K562 (cell line): ENCODE data around the gene POLR3H. TPM values are rescaled to one million over a fixed set of nuclear protein-coding genes. Genes with fewer than 3 reads are reported as not detected.

ENCODE experiments used
- ATAC-seq: fragments of 200-7000 bp; cut with Tn5 transposase; 3 replicates; pipeline ENCODE4 v1.9.1; 2020; ENCODE audit warnings: moderate library complexity
- BruUV-seq: library from RNA; stranded (reverse); fragments of 400-500 nt; replicated peaks from 2 replicates; lab custom pipeline; 2021; lab: Mats Ljungman, UMichigan
- CTCF ChIA-PET: fragments of 300-600 bp; formaldehyde crosslinking; extraction: SDS; loops from one replicate; lab custom pipeline; 2021; ENCODE audit warnings: low intra/inter-chr PET ratio; lab: Yijun Ruan, JAX
- POLR2A ChIA-PET: fragments of 300-600, 350-650 bp; sonication (Branson Sonifier 250); formaldehyde crosslinking; extraction: SDS; loops from one replicate; lab custom pipeline; 2021; ENCODE audit warnings: antibody characterized with exemption, inconsistent platforms; lab: Yijun Ruan, JAX
- DNase-seq, 4 experiments: peaks; one replicate each; pipeline versions ENCODE4 v3.0.0 to v3.0.0-alpha.2; 2011 to 2018; ENCODE audit warnings: low spot score in 3 of 4, mixed read lengths in 3 of 4; ENCODE audit errors: extremely low read depth in 1 of 4
- FAIRE-seq: peaks from 2 replicates; lab custom pipeline; 2011; peaks lifted over from hg19 to GRCh38; lab: Jason Lieb, UNC
- H2AFZ ChIP-seq: 2 replicates; pipeline ENCODE4 v1.6.0; 2011; ENCODE audit warnings: low read depth, low read length, control low read depth, inconsistent platforms
- H3K27ac ChIP-seq: fragments of 200-600 bp; 3 replicates; pipeline ENCODE4 v1.8.0; 2011; ENCODE audit warnings: low read depth, mild to moderate bottlenecking, control low read depth, inconsistent platforms, low read length, moderate library complexity, mixed read lengths; ENCODE audit errors: extremely low read depth
- H3K27me3 ChIP-seq, 2 experiments: fragments of 300-600 bp in 1 of 2; 2 replicates in 1 of 2; 3 replicates in 1 of 2; pipeline versions ENCODE4 v1.6.0 to v1.8.0; 2011; ENCODE audit warnings: inconsistent platforms in 2 of 2, low read length in 2 of 2, mild to moderate bottlenecking in 1 of 2, mixed read lengths in 1 of 2, moderate library complexity in 1 of 2; ENCODE audit not compliant: control insufficient read depth in 2 of 2, insufficient read depth in 2 of 2
- H3K36me3 ChIP-seq: fragments of 300-600 bp; 3 replicates; pipeline ENCODE4 v1.8.0; 2011; ENCODE audit warnings: mild to moderate bottlenecking, low read length, inconsistent platforms; ENCODE audit not compliant: control insufficient read depth, insufficient read depth
- H3K4me1 ChIP-seq, 2 experiments: fragments of 200-600 bp in 1 of 2; replicated peaks in 1 of 2; 2 replicates in 1 of 2; 3 replicates in 1 of 2; pipeline versions ENCODE4 v1.5.1 to v1.8.0; 2011; ENCODE audit warnings: inconsistent platforms in 2 of 2, low read length in 2 of 2, mild to moderate bottlenecking in 1 of 2, mixed read lengths in 1 of 2, moderate library complexity in 1 of 2; ENCODE audit not compliant: control insufficient read depth in 2 of 2, insufficient read depth in 2 of 2
- H3K4me2 ChIP-seq: 2 replicates; pipeline ENCODE4 v1.6.1; 2011; ENCODE audit warnings: low read length, control low read depth, inconsistent platforms, mixed read lengths; ENCODE audit not compliant: insufficient read depth
- H3K4me3 ChIP-seq: fragments of 200-600 bp; sonication (generic), shearing (Covaris generic); 2 replicates; pipeline ENCODE4 v1.5.1; 2016; ENCODE audit warnings: control low read depth, inconsistent platforms
- H3K79me2 ChIP-seq: fragments of 200-600 bp; 3 replicates; pipeline ENCODE4 v1.8.0; 2011; ENCODE audit warnings: low read length, inconsistent platforms; ENCODE audit not compliant: control insufficient read depth, insufficient read depth
- H3K9ac ChIP-seq, 2 experiments: 2 replicates each; pipeline versions ENCODE4 v1.6.0 to v1.6.1; 2011; ENCODE audit warnings: low read depth in 2 of 2, low read length in 2 of 2, control low read depth in 1 of 2, inconsistent platforms in 1 of 2, mild to moderate bottlenecking in 1 of 2, mixed read lengths in 1 of 2; ENCODE audit not compliant: insufficient read depth in 1 of 2
- H3K9me1 ChIP-seq: one replicate; pipeline ENCODE4 v1.6.0; 2011; ENCODE audit warnings: inconsistent platforms, mild to moderate bottlenecking, low read length, moderate library complexity; ENCODE audit not compliant: control insufficient read depth, insufficient read depth
- H3K9me3 ChIP-seq: replicated peaks from 2 replicates; pipeline ENCODE4 v1.5.1; 2011; ENCODE audit warnings: low read depth, low read length, inconsistent platforms; ENCODE audit not compliant: control insufficient read depth, insufficient read depth
- H4K20me1 ChIP-seq: replicated peaks from 2 replicates; pipeline ENCODE4 v1.6.1; 2011; ENCODE audit warnings: low read length, inconsistent platforms, mixed read lengths; ENCODE audit not compliant: control insufficient read depth, insufficient read depth
- CHD4 ChIP-seq: fragments of 200-600 bp; sonication (generic); IDR thresholded peaks from 3 replicates; pipeline ENCODE4 v1.6.1; 2012; ENCODE audit warnings: low read depth, mild to moderate bottlenecking, mixed read lengths, low read length, inconsistent platforms; ENCODE audit not compliant: insufficient read depth, insufficient replicate concordance, poor library complexity, severe bottlenecking
- DLX4 ChIP-seq: fragments of 250-450 bp; sonication (Bioruptor Pico); IDR thresholded peaks from 2 replicates; pipeline ENCODE4 v1.6.1; 2021; ENCODE audit warnings: mild to moderate bottlenecking
- HNRNPUL1 ChIP-seq: fragments of 200-400 bp; formaldehyde crosslinking; IDR thresholded peaks from 2 replicates; pipeline ENCODE4 v1.6.1; 2017; ENCODE audit warnings: low read length
- RFX1 ChIP-seq: fragments of 450-650 bp; IDR thresholded peaks from 2 replicates; pipeline ENCODE4 v1.6.1; 2016; ENCODE audit warnings: mild to moderate bottlenecking, moderate library complexity
- RFX7 ChIP-seq: fragments of 250-450 bp; sonication (Bioruptor Pico); IDR thresholded peaks from 2 replicates; pipeline ENCODE4 v1.5.1; 2021; ENCODE audit warnings: mild to moderate bottlenecking
- SRSF9 ChIP-seq: fragments of 200-400 bp; formaldehyde crosslinking; IDR thresholded peaks from 2 replicates; pipeline ENCODE4 v1.6.1; 2017; ENCODE audit warnings: low read depth, low read length, borderline replicate concordance
- ZFP36 ChIP-seq: fragments of 150-350 bp; IDR thresholded peaks from 2 replicates; pipeline ENCODE4 v1.6.1; 2018; ENCODE audit warnings: low read length, low read depth; ENCODE audit not compliant: partially characterized antibody
- ZNF124 ChIP-seq: sonication (generic); formaldehyde crosslinking; IDR thresholded peaks from 2 replicates; pipeline ENCODE4 v1.8.1; 2022; ENCODE audit warnings: missing genetic modification reagents
- WGBS: fragments of 100-300 bp; shearing (Covaris generic); methylation state at CpG from one replicate; pipeline ENCODE4 v1.1.6; 2016; ENCODE audit warnings: low coverage, mixed read lengths; ENCODE audit not compliant: insufficient coverage; ENCODE audit errors: missing lambda C conversion rate; 5-methylcytosine and 5-hydroxymethylcytosine counted together
- in situ Hi-C: fragments of 300-500 bp; cut with MboI; formaldehyde crosslinking; loops from 4 replicates; pipeline ENCODE4 v1.15.0; 2018; ENCODE audit warnings: inconsistent platforms, mixed read lengths
- intact Hi-C: fragments of 100-400 bp; cut with micrococcal nuclease; formaldehyde crosslinking; loops from 2 replicates; pipeline ENCODE4 v1.14.2; 2022
- polyA plus RNA-seq, 8 experiments: library from polyadenylated mRNA; depleted of rRNA in 4 of 8; stranded (reverse) in 5 of 8; unstranded in 3 of 8; fragments of >200 nt; fragmentation: Nextera tagmentation in 2 of 8; fragmentation: Illumina TruSeq in 1 of 8; extraction: Ambion mirVana in 2 of 8; extraction: Trizol in 1 of 8; gene quantifications; 2 replicates each; pipeline versions ENCODE4 v1.2.1 to v1.2.3, GENCODE V29; 2011 to 2014; ENCODE audit warnings: inconsistent platforms in 1 of 8, missing spikeins in 1 of 8
- total RNA-seq, 7 experiments: library from RNA; depleted of rRNA in 6 of 7; stranded (reverse); fragments of >200 nt in 6 of 7; fragmentation: Illumina TruSeq in 2 of 7; extraction: Trizol in 2 of 7; gene quantifications; 2 replicates each; pipeline versions ENCODE4 v1.2.1 to v1.2.3, GENCODE V29; 2011 to 2021; ENCODE audit warnings: low replicate concordance in 1 of 7

Gene POLR3H
- total and polyA plus RNA-seq, 9 of the 15 experiments (the other 6 are each of a cell fraction or from before 2014, with no cell fraction given): 5.3 to 48.4 (median 22.2) TPM

- no TSS peak for BruUV-seq
- FAIRE-seq (no peak), ATAC-seq (no peak), DNase-seq (no peak)
- ChIA-PET CTCF (no interaction called here), POLR2A (interaction anchor here (0.7 kb wide), 1 partner anchor 67 kb away, joined by 3 read pairs; no protein-coding TSS in a partner anchor)
- Histone ChIP-seq H3K9me1 (no peaks in the 10 kb centered on the region), H3K4me2 (no peak overlapping the region), H4K20me1 (no peaks in the 10 kb centered on the region), H3K4me1 (peaks cover 17 to 32% of the 10 kb centered on the region in 2 experiments), H3K27ac (peak overlapping the region; percentile 69; the same call in 1 of the 3 replicates), H3K36me3 (peaks cover 89% of the 10 kb centered on the region), H3K27me3 (no peaks in the 10 kb centered on the region), H3K4me3 (no peak overlapping the region), H3K79me2 (peaks cover 20% of the 10 kb centered on the region), H3K9ac (peak overlapping the region in 1 of 2 experiments; percentile 52; a peak in 1 of 4 replicates), H3K9me3 (no peaks in the 10 kb centered on the region), H2AFZ (no peak overlapping the region)
- 72% methylated on average over 2 of the region's 2 CpGs for WGBS
- TF ChIP-seq SRSF9: no peak
- TF ChIP-seq ZFP36: no peak
- TF ChIP-seq CHD4: no peak
- no peak for TF ChIP-seq DLX4 (CRISPR knock-in tag)
- no peak for TF ChIP-seq RFX1
- no peak for TF ChIP-seq RFX7 (CRISPR knock-in tag)
- no peak for TF ChIP-seq ZNF124
- no peak for TF ChIP-seq HNRNPUL1
- intact Hi-C loops (loop anchor here (5.0 kb wide), 1 partner anchor 44 kb away; the partner anchor contains the start of genes ACO2 and PHF5A), in situ Hi-C loops (no loop called here)
Measured at GRCh38 chr22:41511521-41511968, 32.7 kb downstream of the POLR3H start.
